Measurements from ENCODE around the gene ARHGEF39.

The ARHGEF39 gene

DNA sequence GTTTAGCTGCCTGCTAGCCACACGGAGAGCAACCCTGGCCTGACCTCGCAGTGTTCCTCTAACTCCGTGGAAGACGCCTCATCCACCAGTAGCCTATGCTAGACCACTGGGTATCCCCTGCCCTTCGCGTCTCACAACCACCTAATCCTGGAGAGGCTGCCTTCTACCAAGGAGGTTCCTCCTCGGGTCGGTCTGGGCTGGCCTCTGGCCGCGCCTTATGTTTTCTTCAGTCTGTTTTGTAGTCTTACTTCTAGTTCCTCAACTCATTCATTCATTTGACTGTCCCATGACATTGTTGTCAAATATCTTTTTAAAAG lies 26.3 kb upstream of the ARHGEF39 start:
- no peak for DNase-seq (ENCODE audit: low spot score)

DNA sequence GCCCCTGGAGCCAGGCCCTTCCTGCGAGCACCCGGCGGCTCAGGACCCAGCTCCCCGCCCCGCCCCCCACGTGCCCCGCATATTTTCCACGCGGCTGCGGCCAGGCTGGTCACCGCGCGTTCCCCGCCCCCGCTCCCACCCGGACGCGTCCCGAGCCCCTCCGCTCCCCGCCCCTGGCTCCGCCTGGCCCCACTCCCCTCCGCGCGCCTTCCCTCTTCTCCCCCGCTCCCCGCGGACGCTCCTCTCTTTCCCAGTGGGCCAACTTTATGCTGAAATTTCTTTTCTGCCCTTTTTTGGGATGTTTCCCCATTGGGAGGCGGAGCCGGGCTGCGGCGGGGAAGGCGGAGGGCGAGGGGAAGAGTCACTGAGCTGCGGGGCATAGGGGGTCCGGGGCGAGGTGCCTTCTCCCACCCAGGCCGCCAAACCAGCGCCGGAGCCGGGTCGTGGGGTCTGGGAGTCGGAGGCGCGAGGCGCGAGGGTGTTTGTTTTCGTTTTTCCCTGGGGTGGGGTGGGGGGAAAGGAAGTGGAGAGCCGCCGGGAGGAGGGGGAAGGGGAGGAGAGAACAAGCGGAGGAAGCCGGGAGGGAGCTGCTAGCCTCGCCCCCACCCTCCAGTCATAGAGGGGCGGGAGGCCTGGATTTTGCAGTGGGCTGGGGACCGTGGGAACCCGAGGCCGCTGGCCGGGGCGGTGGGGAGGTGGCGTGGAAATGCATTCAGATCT lies 25.8 kb upstream of the ARHGEF39 start:
- peak; percentile 12 for DNase-seq (ENCODE audit: low spot score)

DNA sequence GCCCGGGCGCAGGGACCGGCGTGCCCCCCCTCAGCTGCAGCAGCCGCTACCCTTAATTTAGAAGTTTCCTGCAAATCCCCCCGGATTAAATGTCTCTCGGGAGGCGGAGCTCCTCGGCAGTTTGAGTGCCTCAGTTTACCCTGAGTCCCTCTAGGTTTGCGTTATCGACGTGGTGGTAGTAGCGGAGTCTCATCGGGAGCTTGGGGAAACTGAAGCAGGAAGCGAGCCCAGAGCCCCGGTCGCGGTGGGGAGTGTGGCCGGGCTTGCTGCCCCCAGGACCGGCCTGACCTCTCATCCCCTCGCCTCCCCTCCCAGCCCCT lies 25.3 kb upstream of the ARHGEF39 start:
- no peak for DNase-seq (ENCODE audit: low spot score)

DNA sequence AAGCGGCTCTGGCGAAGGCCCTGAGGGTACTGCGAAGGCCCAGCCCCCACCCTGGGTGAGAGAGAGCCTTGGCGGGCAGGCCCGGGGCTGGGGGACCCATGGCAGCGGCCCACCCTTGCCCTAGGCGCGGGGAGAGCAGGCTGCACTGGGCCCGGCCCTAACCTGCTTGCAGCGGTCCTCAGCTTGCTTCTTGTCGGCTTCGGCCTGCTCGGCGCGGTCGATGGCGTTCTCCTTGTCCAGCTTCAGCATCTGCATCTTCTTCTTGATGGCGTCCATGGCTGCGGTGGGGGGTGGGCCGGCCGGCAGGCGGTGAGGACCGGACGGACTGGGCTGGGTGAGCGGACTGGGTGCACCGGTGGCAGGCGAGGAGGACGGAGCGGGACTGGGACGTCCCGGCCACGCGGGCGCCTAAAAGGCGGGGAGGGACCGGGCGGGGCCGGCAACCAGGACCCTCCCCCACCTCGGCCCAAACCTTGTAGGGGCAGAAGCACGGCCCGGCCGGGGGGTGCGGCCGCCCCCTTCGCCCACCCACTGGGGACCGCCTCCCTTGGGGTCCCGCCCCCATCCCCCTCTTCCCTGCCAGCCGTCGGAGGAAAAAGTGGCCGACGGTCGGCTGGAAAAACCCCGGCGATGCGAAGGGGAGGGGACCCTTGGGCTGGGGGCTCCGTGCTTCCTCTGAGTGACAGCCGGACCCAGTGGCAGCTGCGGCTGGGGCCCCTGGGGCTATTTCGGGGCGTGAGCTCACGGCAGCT lies 24.7 kb upstream of the ARHGEF39 start, which contains the start of gene TPM2:
Gene TPM2 (minus strand): TSS at position 384 of the 752 bp plus-strand sequence. CDS start 108 bp downstream, at position 276.
- no peak for DNase-seq (ENCODE audit: low spot score)

DNA sequence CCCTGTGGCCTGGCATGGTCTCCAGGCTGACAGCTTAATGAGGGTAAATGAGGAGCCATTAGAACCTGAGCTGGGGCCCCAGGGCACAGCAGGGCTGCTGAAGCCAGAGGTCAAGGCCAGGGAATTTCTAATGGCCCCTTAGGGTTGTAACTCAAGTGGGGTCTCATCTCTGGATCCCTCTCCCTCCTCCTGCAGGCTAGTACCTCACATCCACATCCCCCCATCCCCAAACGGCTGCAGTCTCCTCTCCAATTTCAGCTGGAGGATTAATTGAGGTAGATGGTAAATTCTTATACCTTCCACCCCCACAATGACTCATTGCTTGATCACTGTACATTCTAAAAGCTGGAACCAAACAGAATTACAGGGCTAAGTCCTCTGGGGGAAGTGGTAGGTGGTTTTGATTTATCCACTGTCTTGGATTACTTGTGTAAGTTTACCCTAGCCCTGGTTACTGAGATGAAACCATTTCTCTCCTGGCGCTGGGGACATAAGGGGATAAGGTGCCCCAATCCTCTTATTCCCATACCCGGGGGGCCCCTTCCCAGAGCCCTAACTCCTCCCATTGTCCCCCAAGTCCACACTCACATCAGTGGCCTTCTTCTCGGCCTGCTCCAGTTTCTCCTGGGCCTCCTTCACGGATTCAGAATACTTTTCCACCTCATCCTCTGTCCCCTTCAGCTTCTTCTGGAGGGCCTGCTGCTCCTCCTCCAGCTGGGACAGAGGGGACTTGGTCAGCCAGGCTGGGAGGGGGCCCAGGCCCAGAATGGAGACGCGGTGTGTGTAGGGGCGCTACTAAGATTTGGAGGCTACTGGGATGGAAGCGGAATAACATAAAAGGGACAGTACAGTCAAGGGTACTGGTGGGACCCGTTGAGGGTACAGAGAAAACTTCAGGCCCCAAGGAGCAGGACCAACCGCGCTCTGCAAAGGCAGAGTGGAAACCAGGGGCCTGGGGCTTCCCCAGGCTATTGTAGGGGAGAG lies 23.9 kb upstream of the ARHGEF39 start:
- peak; percentile 20 for DNase-seq (ENCODE audit: low spot score)

DNA sequence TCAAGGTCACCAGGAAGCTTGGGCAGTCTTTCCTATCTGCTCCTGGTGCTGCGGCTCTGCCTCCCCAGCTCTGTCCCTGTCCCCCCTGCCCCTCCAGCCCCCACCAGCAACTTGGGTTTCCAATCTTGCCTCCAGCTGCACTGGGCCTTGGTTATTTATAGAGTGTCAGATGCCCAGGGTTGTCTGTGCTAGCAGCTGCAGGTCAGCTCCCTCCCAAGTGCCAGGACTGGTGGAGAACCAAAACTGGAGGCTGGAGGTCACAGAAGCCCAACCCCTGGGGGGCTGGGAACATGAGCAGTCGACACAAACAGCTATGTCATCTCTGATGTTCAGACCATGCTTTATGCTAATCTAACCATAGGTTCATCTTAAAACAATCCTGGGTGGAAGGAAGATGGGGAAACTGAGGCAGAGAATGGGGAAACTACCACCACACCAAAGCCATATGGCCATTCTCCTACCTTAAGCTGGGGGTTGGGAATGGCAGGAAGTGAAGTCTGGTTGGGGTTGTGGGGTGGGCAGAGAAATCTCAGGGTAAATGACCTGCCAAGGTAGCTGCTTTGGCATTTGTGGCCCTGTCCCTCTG lies 23.1 kb upstream of the ARHGEF39 start:
- DNase-seq (ENCODE audit: low spot score), result no peak

DNA sequence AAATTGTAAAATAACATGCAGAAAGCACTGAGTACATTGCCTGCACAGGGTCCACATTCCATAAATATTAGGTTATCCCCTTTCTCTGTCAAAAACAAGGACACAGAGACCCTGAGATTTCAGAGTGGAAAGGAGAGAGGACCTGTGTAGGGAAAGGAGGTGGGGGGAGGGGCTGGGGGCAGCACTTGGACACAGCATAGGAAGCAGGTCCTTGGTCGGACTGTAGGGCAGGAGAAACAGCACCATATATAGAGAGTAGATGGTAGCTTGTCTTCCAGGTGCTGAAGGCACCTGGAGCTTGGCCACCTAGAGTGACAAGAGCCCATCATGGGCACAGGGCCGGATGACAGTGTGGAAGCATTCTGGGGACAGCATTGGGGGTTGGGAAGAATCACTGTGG lies 22.3 kb upstream of the ARHGEF39 start:
- DNase-seq (ENCODE audit: low spot score), result no peak

DNA sequence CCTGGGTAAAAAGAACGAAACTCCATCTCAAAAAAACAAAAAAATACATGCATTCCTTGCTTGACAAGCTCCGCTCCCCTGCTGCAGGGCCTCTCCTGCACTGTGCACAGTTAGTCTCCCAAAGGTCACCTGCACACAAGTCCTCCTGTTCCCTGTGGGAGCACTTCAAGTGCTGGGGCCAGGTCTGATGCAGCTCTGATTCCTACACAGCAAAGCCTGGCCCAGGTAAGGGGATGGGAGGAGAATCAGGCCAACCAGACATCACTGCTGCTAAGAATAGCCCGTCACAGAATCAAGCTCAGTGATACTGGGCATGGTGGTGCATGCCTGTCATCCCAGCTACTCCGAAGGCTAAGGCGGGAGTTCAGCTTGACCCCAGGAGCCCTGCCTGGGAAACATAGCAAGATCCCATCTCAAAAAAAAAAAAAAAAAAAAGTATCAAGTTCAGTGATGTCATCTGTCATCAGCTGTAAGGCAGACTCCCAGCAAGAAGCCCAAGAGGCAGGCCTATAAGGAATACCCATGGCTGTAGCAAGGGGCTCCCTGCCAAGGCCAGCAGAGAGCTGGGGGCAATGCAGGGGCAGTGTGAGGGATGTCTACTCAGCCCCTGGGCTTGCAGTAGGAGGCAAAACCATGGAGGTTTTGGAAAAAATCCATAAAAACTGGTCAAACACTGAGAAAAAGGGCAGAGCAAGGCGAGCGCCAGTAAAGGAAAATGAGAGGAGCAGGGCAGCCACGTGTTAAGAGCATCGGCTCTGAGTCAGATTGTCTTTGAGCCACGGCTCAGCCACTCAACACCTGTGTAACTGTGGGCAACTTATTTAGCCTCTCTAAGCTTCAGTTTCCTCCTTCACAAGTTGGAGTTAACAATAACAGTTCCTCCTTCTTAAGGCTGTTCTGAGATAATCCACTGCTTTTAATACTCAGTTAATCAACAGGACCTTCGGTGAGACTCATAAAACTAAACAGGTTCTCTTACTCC lies 21.5 kb upstream of the ARHGEF39 start:
- no peak for DNase-seq (ENCODE audit: low spot score)

DNA sequence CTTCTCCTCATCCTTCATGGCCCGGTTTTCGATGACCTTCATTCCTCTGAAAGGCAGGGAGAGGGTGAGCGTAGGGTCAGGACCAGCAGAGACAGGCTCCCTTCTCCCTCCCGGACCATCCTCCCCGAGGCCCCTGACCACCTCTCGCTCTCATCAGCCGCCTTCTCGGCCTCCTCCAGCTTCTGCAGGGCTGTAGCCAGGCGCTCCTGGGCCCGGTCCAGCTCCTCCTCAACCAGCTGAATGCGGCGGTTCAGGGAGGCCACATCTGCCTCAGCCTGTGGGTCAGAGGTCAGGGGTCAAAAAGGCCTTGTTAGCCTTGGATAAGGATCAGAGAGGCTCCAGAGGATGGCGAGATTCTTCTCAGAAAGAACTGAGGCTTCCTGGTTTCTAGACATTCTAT lies 20.5 kb upstream of the ARHGEF39 start:
- DNase-seq (ENCODE audit: low spot score), result no peak

DNA sequence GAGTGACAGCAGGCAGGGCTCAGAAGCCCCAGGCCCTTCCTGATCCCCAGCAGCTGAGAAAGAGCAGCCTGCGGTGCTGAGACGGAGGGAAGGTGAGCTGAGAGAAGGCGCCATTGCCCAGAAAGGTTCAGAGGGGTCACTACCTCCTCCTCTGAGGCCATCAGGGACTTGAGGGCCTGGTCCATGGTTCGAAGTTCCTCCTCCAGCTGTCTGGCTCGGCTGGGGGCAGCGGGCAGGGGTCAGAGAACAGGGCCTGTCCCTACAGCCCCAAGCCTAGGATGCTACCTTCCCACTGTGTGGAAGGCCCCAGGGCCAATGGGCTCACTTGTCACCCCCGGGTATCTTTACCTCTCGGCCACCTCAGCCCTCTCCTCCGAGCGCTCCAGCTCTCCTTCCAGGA lies 19.9 kb upstream of the ARHGEF39 start:
- no peak for DNase-seq (ENCODE audit: low spot score)

DNA sequence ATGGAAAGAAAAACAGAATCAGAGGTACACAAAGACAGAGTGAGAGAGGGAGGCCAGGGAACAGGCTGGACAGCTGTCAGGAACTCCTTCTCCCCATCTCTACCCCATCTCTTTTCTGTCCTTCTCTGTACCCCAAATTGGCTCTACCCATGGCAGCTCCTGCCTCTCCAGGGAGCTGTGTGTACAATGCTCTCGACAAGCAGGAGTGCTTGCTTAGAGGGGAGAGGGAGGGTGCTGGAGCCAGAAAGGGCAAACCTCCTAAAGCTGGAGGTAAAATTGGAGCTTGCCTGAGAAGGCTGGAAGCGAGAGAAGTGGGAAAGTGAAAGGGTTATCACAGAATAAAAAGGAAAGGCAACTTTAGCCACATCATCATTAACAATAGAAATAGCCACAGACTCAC lies 18.3 kb upstream of the ARHGEF39 start:
- DNase-seq (ENCODE audit: low spot score), result no peak

DNA sequence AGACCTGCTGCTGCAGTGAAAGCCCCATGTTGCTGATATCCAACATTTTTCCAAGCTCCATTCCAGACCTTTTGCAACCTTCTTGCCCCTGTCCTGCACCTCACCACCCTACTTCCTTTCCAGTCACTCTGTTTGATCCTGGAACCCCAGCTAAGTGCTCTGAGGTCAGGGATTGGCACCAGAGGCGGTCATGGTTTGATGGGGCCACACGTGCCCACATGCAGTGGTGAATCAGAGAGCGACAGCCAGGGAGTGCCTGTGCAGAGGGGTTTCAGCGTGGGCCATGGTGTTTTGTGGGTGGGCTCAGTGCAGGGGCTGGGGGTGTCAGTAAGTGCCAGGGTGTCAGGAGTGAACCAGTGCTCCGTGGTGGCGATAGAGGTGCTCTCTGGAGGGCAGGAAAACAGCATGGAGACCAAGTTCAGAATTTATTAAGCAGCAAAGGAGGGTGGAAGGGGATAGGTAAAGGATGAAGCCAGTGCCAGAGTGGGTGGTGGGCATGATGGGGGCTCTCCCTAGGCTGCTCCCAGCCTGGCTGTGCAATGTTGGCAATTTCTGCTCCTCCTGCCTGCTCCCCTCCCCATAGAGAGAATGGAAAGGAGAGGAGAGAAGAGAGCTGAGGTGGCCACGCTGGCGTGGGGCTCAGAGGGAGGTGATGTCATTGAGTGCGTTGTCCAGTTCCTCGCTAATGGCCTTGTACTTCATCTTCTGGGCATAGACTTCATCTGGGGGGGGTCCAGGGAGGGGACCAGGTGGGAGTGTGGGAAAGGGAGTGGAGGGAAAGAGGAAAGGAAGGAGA lies 17.7 kb upstream of the ARHGEF39 start:
- DNase-seq (ENCODE audit: low spot score), result no peak

DNA sequence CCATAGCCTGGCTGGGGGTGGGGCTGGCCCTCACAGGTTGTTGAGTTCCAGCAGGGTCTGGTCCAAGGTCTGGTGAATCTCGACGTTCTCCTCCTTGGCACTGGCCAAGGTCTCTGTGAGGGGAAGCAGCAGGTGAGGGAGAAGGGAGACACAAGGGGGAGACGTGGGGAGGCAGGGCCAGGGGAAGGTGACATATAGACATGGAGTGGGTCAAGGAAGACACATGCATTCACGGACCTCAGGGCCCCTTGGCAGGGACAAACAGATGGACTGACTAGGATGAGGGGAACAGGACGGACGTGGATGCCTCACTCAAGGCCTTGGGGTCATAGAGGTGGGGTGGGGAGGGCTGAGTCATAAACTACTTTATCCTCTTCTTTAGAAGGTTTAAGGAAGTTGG lies 17.1 kb upstream of the ARHGEF39 start:
- no peak for DNase-seq (ENCODE audit: low spot score)

DNA sequence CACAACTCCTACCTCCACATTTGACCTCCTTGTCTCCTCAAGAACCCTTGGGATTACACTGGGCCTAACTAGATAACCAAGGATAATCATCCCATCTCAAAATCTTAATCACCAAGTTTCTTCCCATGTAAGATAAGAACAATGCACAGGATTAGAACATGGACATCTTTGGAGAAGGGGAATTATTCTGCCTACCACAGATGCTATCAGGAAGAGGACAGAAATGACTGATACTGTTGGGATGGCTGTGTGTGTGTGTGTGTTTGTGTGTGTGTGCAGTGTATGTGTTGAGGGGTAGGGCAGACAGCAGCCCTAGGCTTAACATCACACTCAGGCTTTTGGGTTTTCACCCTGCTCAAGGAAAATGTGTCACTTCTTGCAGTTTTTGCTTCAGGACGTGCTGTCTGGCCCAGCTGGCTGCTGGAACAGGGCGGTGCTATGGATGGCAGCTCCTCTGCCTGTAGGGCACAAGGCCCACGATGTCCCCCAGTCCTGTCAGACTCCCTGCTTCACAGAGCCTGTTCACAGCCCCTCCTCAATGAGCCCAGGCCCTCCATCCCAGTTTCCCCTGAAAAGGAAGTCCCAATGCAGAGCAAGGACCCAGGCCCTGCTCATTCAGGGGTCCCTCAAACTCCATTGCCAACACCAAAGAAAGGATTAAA lies 16.5 kb upstream of the ARHGEF39 start:
- DNase-seq (ENCODE audit: low spot score), result no peak

DNA sequence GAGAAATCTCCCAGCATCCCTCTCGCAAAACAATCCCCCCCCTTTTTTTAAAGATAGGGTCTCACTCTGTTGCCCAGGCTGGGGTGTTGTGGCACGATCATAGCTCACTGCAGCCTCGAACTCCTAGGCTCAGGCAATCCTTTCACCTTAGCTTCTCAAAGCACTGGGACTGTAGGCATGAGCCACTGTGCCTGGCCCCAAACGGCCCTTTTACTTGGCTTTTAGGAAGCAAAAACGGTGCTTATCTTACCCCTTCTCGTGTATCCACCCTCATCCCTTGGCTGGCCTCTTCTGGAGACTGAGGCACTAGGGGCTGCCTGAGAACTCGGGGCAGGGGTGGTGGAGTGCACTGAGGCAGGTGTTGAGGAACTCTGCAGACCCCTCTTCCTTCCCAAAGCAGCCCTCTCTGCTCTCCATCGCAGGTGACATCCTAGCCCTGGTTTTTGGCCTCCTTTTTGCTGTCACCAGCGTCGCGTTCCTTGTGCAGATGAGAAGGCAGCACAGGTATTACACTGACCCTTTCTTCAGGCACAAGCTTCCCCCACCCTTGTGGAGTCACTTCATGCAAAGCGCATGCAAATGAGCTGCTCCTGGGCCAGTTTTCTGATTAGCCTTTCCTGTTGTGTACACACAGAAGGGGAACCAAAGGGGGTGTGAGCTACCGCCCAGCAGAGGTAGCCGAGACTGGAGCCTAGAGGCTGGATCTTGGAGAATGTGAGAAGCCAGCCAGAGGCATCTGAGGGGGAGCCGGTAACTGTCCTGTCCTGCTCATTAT lies 15.5 kb upstream of the ARHGEF39 start:
- DNase-seq (ENCODE audit: low spot score), result no peak

DNA sequence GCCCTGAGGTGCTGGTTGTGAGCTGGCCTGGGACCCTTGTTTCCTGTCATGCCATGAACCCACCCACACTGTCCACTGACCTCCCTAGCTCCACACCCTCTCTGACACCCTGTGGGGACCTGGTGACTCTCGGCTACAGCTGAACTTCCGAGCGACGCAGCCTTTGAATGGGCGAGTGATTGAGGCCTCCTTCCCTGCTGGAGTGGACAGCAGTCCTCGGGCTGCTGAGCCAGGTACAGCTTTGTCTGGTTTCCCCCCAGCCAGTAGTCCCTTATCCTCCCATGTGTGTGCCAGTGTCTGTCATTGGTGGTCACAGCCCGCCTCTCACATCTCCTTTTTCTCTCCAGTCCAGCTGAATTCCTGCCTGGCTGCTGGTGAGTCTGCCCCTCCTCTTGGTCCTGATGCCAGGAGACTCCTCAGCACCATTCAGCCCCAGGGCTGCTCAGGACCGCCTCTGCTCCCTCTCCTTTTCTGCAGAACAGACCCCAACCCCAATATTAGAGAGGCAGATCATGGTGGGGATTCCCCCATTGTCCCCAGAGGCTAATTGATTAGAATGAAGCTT lies 14.9 kb upstream of the ARHGEF39 start:
- DNase-seq (ENCODE audit: low spot score), result no peak

DNA sequence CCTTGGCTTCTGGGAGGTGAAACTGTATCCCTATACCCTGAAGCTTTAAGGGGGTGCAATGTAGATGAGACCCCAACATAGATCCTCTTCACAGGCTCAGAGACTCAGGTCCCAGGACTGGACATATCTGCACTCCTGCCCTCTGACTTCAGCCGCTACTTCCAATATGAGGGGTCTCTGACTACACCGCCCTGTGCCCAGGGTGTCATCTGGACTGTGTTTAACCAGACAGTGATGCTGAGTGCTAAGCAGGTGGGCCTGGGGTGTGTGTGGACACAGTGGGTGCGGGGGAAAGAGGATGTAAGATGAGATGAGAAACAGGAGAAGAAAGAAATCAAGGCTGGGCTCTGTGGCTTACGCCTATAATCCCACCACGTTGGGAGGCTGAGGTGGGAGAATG lies 14.1 kb upstream of the ARHGEF39 start:
- DNase-seq (ENCODE audit: low spot score), result no peak

DNA sequence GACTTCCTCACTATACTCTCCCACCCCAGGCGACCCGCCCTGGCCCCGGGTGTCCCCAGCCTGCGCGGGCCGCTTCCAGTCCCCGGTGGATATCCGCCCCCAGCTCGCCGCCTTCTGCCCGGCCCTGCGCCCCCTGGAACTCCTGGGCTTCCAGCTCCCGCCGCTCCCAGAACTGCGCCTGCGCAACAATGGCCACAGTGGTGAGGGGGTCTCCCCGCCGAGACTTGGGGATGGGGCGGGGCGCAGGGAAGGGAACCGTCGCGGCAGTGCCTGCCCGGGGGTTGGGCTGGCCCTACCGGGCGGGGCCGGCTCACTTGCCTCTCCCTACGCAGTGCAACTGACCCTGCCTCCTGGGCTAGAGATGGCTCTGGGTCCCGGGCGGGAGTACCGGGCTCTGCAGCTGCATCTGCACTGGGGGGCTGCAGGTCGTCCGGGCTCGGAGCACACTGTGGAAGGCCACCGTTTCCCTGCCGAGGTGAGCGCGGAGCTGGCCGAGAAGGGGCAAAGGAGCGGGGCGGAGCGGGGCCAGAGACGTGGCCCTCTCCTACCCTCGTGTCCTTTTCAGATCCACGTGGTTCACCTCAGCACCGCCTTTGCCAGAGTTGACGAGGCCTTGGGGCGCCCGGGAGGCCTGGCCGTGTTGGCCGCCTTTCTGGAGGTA lies 10.9 kb upstream of the ARHGEF39 start:
- DNase-seq (ENCODE audit: low spot score), result no peak

Measured in activated CD4-positive, alpha-beta T cell treated with anti-CD3 and anti-CD28 coated beads, Interleukin-2, Interleukin-4, amounts not matched to agents 100 ng/mL and 50 ng/mL, durations not matched to agents 16 hours and 8 hours (primary cell).